Activated CD8-positive, alpha-beta memory T cell treated with anti-CD3 and anti-CD28 coated beads for 4 hours (primary cell): ENCODE results near the gene OXLD1.

Experiments
- DNase-seq, 2 donors: peaks; one replicate each; pipeline ENCODE4 v3.0.0-alpha.2; 2020; ENCODE audit warnings: low read depth in 2 of 2

OXLD1 gene

GRCh38 chr17:81702934-81703746 is 36.7 kb upstream of the OXLD1 start, which contains the start of gene MRPL12:
TSS of gene MRPL12 (plus strand) at chr17:81703367. CDS start at chr17:81703502, 135 bp downstream.
- peak; percentile 79 to 80 for DNase-seq

GRCh38 chr17:81701288-81702071 is 35.1 kb upstream of the OXLD1 start:
- DNase-seq = no peak

GRCh38 chr17:81700353-81701287 is 34.2 kb upstream of the OXLD1 start:
- DNase-seq = no peak

- DNase-seq = no peak
Measured at GRCh38 chr17:81697261-81698044, 31.0 kb upstream of the OXLD1 start.

GRCh38 chr17:81696218-81696941 is 30.0 kb upstream of the OXLD1 start:
- DNase-seq = no peak

- no peak for DNase-seq
Measured at GRCh38 chr17:81695801-81696200, 29.4 kb upstream of the OXLD1 start.

GRCh38 chr17:81695211-81695610 is 28.8 kb upstream of the OXLD1 start:
- DNase-seq = no peak

- no peak for DNase-seq
Measured at GRCh38 chr17:81694810-81695209, 28.4 kb upstream of the OXLD1 start.

GRCh38 chr17:81693509-81694210 is 27.3 kb upstream of the OXLD1 start:
- DNase-seq = no peak

- DNase-seq = no peak
Measured at GRCh38 chr17:81691608-81692007, 25.2 kb upstream of the OXLD1 start.

- no peak for DNase-seq
Measured at GRCh38 chr17:81691196-81691595, 24.8 kb upstream of the OXLD1 start.

GRCh38 chr17:81690549-81690948 is 24.1 kb upstream of the OXLD1 start:
- no peak for DNase-seq

GRCh38 chr17:81690066-81690465 is 23.7 kb upstream of the OXLD1 start:
- no peak for DNase-seq

- DNase-seq = no peak
Measured at GRCh38 chr17:81688616-81689015, 22.2 kb upstream of the OXLD1 start.

GRCh38 chr17:81687770-81688541 is 21.6 kb upstream of the OXLD1 start:
- no peak for DNase-seq

- no peak for DNase-seq
Measured at GRCh38 chr17:81686614-81687013, 20.2 kb upstream of the OXLD1 start.

- peak in 1 of 2 donors; percentile 35 for DNase-seq
Measured at GRCh38 chr17:81685108-81685507, 18.7 kb upstream of the OXLD1 start.

GRCh38 chr17:81684442-81684911 is 18.1 kb upstream of the OXLD1 start:
- DNase-seq = no peak
